H9 (cell line): ENCODE results near the gene PGAM1. TPM values are rescaled to one million over a fixed set of nuclear protein-coding genes. Genes with fewer than 3 reads are reported as not detected.

ENCODE experiments used
- DNase-seq: peaks from one replicate; pipeline ENCODE4 v3.0.0-alpha.2; 2017
- H2AFZ ChIP-seq: one replicate; pipeline ENCODE4 v1.6.1; 2013; ENCODE audit warnings: mild to moderate bottlenecking, low read length, control low read depth, moderate library complexity
- H2AK5ac ChIP-seq: 2 replicates; pipeline ENCODE4 v1.6.1; 2013; ENCODE audit warnings: low read length, control low read depth, mixed read lengths; ENCODE audit not compliant: insufficient read length
- H2BK120ac ChIP-seq: one replicate; pipeline ENCODE4 v1.6.1; 2013; ENCODE audit warnings: low read depth, mild to moderate bottlenecking, low read length, control low read depth, inconsistent platforms; ENCODE audit not compliant: poor library complexity, severe bottlenecking
- H2BK12ac ChIP-seq: 2 replicates; pipeline ENCODE4 v1.6.1; 2013; ENCODE audit warnings: low read length, control low read depth, mixed read lengths, low read depth; ENCODE audit not compliant: insufficient read length
- H2BK15ac ChIP-seq: 2 replicates; pipeline ENCODE4 v1.6.1; 2013; ENCODE audit warnings: low read depth, low read length, control low read depth
- H2BK20ac ChIP-seq: one replicate; pipeline ENCODE4 v1.6.1; 2013; ENCODE audit warnings: low read depth, mild to moderate bottlenecking, low read length, control low read depth, inconsistent platforms; ENCODE audit not compliant: poor library complexity, severe bottlenecking
- H2BK5ac ChIP-seq: 2 replicates; pipeline ENCODE4 v1.6.1; 2013; ENCODE audit warnings: low read length, control low read depth, mixed read lengths; ENCODE audit not compliant: insufficient read length
- H3K14ac ChIP-seq: 2 replicates; pipeline ENCODE4 v1.6.1; 2013; ENCODE audit warnings: low read length, control low read depth; ENCODE audit not compliant: insufficient read depth
- H3K18ac ChIP-seq: 2 replicates; pipeline ENCODE4 v1.6.1; 2013; ENCODE audit warnings: low read depth, mild to moderate bottlenecking, mixed read lengths, low read length, control low read depth; ENCODE audit not compliant: insufficient read length
- H3K23ac ChIP-seq: 2 replicates; pipeline ENCODE4 v1.6.1; 2013; ENCODE audit warnings: low read length, control low read depth, mixed read lengths, low read depth; ENCODE audit not compliant: insufficient read length
- H3K23me2 ChIP-seq: 2 replicates; pipeline ENCODE4 v1.6.1; 2013; ENCODE audit warnings: low read depth, mild to moderate bottlenecking, mixed read lengths, low read length, control low read depth; ENCODE audit not compliant: insufficient read length, poor library complexity, severe bottlenecking
- H3K27ac ChIP-seq: 2 replicates; pipeline ENCODE4 v1.5.1; 2013; ENCODE audit warnings: low read length, control low read depth, mixed read lengths, low read depth; ENCODE audit not compliant: insufficient read length
- H3K27me3 ChIP-seq: 2 replicates; pipeline ENCODE4 v1.6.1; 2013; ENCODE audit warnings: low read length, control low read depth, inconsistent platforms; ENCODE audit not compliant: insufficient read depth
- H3K4ac ChIP-seq: 2 replicates; pipeline ENCODE4 v1.6.1; 2013; ENCODE audit warnings: low read depth, mild to moderate bottlenecking, control low read depth, inconsistent platforms, low read length, moderate library complexity
- H3K4me1 ChIP-seq: 2 replicates; pipeline ENCODE4 v1.6.1; 2013; ENCODE audit warnings: low read length, control low read depth, inconsistent platforms; ENCODE audit not compliant: insufficient read depth
- H3K4me2 ChIP-seq: 2 replicates; pipeline ENCODE4 v1.6.1; 2013; ENCODE audit warnings: low read length, control low read depth, mixed read lengths; ENCODE audit not compliant: insufficient read length, insufficient read depth
- H3K56ac ChIP-seq: 2 replicates; pipeline ENCODE4 v1.6.1; 2013; ENCODE audit warnings: low read depth, mild to moderate bottlenecking, mixed read lengths, low read length, control low read depth; ENCODE audit not compliant: insufficient read length
- H3K79me1 ChIP-seq: 2 replicates; pipeline ENCODE4 v1.6.1; 2013; ENCODE audit warnings: low read depth, mild to moderate bottlenecking, moderate library complexity, low read length, control low read depth, inconsistent platforms; ENCODE audit not compliant: insufficient read depth, poor library complexity, severe bottlenecking
- H3K79me2 ChIP-seq: 2 replicates; pipeline ENCODE4 v1.6.1; 2013; ENCODE audit warnings: low read length, control low read depth, inconsistent platforms; ENCODE audit not compliant: insufficient read depth
- H3K9ac ChIP-seq: 2 replicates; pipeline ENCODE4 v1.6.1; 2013; ENCODE audit warnings: low read length, control low read depth, mixed read lengths; ENCODE audit not compliant: insufficient read length; ENCODE audit errors: extremely low read depth
- H3K9me3 ChIP-seq: one replicate; pipeline ENCODE4 v1.6.1; 2013; ENCODE audit warnings: low read depth, low read length, inconsistent platforms; ENCODE audit not compliant: control insufficient read depth
- H3T11ph ChIP-seq: one replicate; pipeline ENCODE4 v1.6.1; 2013; ENCODE audit warnings: mild to moderate bottlenecking, low read length, control low read depth, inconsistent platforms
- H4K20me1 ChIP-seq: one replicate; pipeline ENCODE4 v1.6.1; 2013; ENCODE audit not compliant: control insufficient read depth, insufficient read length, insufficient read depth
- H4K5ac ChIP-seq: 2 replicates; pipeline ENCODE4 v1.6.1; 2013; ENCODE audit warnings: low read depth, mild to moderate bottlenecking, mixed read lengths, low read length, control low read depth; ENCODE audit not compliant: insufficient read length
- H4K8ac ChIP-seq: replicated peaks from 2 replicates; pipeline ENCODE4 v1.6.1; 2013; ENCODE audit warnings: low read length, control low read depth, mixed read lengths, low read depth; ENCODE audit not compliant: insufficient read length
- H4K91ac ChIP-seq: 2 replicates; pipeline ENCODE4 v1.6.1; 2013; ENCODE audit warnings: low read depth, mild to moderate bottlenecking, moderate library complexity, mixed read lengths, low read length, control low read depth; ENCODE audit not compliant: insufficient read length
- H3K27ac Mint-ChIP-seq, 3 experiments: 2 replicates in 2 of 3; 3 replicates in 1 of 3; pipeline ENCODE4 v1.8.0; 2020 to 2021; ENCODE audit warnings: mixed read lengths in 3 of 3, mild to moderate bottlenecking in 1 of 3, moderate library complexity in 1 of 3
- H3K27me3 Mint-ChIP-seq: 2 replicates; pipeline ENCODE4 v1.8.0; 2021; ENCODE audit warnings: low read depth, mild to moderate bottlenecking, moderate library complexity, mixed read lengths
- H3K36me3 Mint-ChIP-seq, 3 experiments: 2 replicates in 2 of 3; 3 replicates in 1 of 3; pipeline ENCODE4 v1.8.0; 2020 to 2021; ENCODE audit warnings: low read depth in 3 of 3, mixed read lengths in 3 of 3; ENCODE audit not compliant: insufficient read depth in 1 of 3
- H3K4me1 Mint-ChIP-seq, 2 experiments: 2 replicates each; pipeline ENCODE4 v1.8.0; 2020; ENCODE audit warnings: mixed read lengths in 2 of 2
- H3K4me3 Mint-ChIP-seq, 2 experiments: 2 replicates in 1 of 2; 3 replicates in 1 of 2; pipeline ENCODE4 v1.8.0; 2020 to 2021; ENCODE audit warnings: mild to moderate bottlenecking in 2 of 2, mixed read lengths in 2 of 2, moderate library complexity in 1 of 2
- H3K9me3 Mint-ChIP-seq, 2 experiments: 2 replicates in 1 of 2; 3 replicates in 1 of 2; pipeline ENCODE4 v1.8.0; 2020; ENCODE audit warnings: mild to moderate bottlenecking in 2 of 2, mixed read lengths in 2 of 2, moderate library complexity in 1 of 2
- CTCF ChIP-seq: fragments of 200-600 bp; sonication (generic); conservative IDR thresholded peaks from 3 replicates; pipeline ENCODE4 v1.8.0; 2021; ENCODE audit warnings: antibody characterized with exemption, mild to moderate bottlenecking
- WGBS: extraction: QIAGEN DNeasy Blood & Tissue Kit; methylation state at CpG from one replicate; pipeline ENCODE4 v1.1.7; 2013; ENCODE audit warnings: missing lambda C conversion rate, low lambda C conversion rate, mixed read lengths; ENCODE audit not compliant: insufficient read length; ENCODE audit errors: extremely low coverage; 5-methylcytosine and 5-hydroxymethylcytosine counted together
- total RNA-seq: library from RNA; stranded (reverse); gene quantifications from 2 replicates; pipeline ENCODE4 v1.2.1, GENCODE V29; 2021

The PGAM1 gene
- total RNA-seq, 1 experiment from 2014 or later: 932 TPM

DNA sequence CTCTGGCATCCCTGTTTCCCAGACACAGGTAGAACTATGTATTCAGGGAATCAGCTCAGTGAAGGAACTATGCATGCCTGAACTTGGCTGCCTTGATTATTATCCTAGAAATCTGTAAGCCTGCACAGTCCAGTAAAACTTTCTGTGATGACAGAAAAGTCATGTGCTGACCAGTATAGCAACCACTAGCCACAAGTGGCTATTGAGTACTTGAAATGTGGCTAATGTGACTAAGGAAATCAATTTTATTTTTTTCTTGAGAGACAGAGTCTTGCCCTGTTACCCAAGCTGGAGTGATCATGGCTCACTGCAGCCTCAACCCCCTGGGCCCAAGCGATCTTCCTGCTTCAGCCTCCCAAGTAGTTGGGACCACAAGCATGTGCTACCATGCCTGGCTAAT lies 16.3 kb downstream of the PGAM1 start:
- H3K27ac ChIP-seq: no peak overlapping the region
- H3K79me2 ChIP-seq: peaks cover 8% of the 10 kb centered on the region; the same call in 1 of the 2 replicates
- H3K9ac ChIP-seq: no peak overlapping the region
- H2BK15ac ChIP-seq: no peak overlapping the region
- H3K27ac Mint-ChIP-seq: no peak overlapping the region
- H3K23me2 ChIP-seq: peaks cover 11% of the 10 kb centered on the region
- no peak overlapping the region for H3K56ac ChIP-seq
- 0 out of 2 replicates have a peak, but pooled peaks cover 2% of the 10 kb centered on the region for H3K27me3 Mint-ChIP-seq
- H4K91ac ChIP-seq: no peak overlapping the region
- H2BK120ac ChIP-seq: no peak overlapping the region
- H3K4me2 ChIP-seq: no peak overlapping the region
- no peak overlapping the region for H2AK5ac ChIP-seq
- peaks cover 3% of the 10 kb centered on the region for H3K79me1 ChIP-seq
- H3K14ac ChIP-seq: no peak overlapping the region
- H3K36me3 Mint-ChIP-seq: peaks cover 21 to 53% (median 48%) of the 10 kb centered on the region in 3 experiments
- H2BK5ac ChIP-seq: no peak overlapping the region
- H2BK20ac ChIP-seq: no peak overlapping the region
- H3K4me3 Mint-ChIP-seq: no peak overlapping the region
- no peaks in the 10 kb centered on the region for H3K9me3 Mint-ChIP-seq
- H3T11ph ChIP-seq: no peak overlapping the region
- no peak overlapping the region for H3K4ac ChIP-seq
- H3K23ac ChIP-seq: no peak overlapping the region
- H3K27me3 ChIP-seq: no peaks in the 10 kb centered on the region; the same call in 1 of the 2 replicates
- peaks cover 1% of the 10 kb centered on the region for H3K4me1 ChIP-seq
- H3K18ac ChIP-seq: no peak overlapping the region
- H3K4me1 Mint-ChIP-seq: peaks cover 14% of the 10 kb centered on the region in 2 experiments
- no peak overlapping the region for H2BK12ac ChIP-seq
- no peak overlapping the region for H4K8ac ChIP-seq
- no peaks in the 10 kb centered on the region for H3K9me3 ChIP-seq
- no peak for DNase-seq
- no peak overlapping the region for H2AFZ ChIP-seq
- no CpG with 5 or more reads among the region's 1 CpG for WGBS
- TF ChIP-seq CTCF: no peak
- H4K5ac ChIP-seq: no peak overlapping the region
- no peaks in the 10 kb centered on the region for H4K20me1 ChIP-seq
